ENCODE measurements around the gene SLC26A11.
A peak's percentile ranks its signal among the peaks of the same experiment; 100 is the strongest.

DNA sequence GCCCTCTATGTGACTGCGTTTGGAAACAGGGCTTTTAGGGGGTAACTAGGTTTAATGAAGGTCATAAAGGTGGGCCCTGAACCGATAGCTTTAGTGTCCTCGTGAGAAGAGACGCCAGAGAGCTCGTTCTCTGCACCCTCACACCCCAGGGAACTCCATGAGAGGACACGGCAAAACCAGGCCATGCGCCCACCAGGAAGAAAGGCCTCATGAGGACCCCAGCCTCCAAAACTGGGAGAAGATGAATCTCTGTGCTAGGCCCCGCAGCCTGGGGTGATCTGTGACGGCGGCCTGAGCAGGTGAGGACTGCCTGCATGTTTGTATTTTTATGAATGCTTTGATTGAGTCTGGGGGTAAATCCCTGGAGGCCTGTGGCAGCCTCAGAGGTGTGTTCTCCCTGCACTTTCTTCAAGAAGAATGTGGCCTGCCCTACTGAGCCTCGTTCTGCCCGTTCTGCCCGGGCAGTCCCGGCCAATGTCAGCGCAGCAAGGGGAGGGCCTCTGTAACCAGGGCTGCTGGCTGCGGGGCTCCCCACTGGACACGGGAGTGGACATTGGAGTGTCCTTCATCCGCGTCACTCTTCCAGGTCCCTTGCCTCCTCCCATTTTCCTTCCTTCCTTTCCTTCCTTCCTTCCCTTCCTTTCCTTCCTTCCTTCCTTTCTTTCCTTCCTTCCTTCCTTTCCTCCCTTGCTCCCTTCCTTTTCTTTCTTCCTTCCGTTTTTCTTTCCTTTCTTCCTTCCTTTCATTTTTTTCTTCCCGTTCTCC, 33.6 kb downstream of the SLC26A11 start:
- TF ChIP-seq POLR2A (IDR thresholded peaks at IDR 0.05) = peak in 1 of 2 donors; percentile 74
- TF ChIP-seq, protein P1, sequence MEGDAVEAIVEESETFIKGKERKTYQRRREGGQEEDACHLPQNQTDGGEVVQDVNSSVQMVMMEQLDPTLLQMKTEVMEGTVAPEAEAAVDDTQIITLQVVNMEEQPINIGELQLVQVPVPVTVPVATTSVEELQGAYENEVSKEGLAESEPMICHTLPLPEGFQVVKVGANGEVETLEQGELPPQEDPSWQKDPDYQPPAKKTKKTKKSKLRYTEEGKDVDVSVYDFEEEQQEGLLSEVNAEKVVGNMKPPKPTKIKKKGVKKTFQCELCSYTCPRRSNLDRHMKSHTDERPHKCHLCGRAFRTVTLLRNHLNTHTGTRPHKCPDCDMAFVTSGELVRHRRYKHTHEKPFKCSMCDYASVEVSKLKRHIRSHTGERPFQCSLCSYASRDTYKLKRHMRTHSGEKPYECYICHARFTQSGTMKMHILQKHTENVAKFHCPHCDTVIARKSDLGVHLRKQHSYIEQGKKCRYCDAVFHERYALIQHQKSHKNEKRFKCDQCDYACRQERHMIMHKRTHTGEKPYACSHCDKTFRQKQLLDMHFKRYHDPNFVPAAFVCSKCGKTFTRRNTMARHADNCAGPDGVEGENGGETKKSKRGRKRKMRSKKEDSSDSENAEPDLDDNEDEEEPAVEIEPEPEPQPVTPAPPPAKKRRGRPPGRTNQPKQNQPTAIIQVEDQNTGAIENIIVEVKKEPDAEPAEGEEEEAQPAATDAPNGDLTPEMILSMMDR (IDR thresholded peaks at IDR 0.05) = no peak

Measured in thyroid gland (tissue), 4 donors.